Liver (tissue), 3 donors: ENCODE measurements around the gene SH3RF3.

Experiments used
- CTCF ChIP-seq: fragments of 150-350 bp; IDR thresholded peaks from 2 replicates; pipeline ENCODE4 v1.5.1; 2017; ENCODE audit warnings: improper control_type of control experiment, low read depth, low read length; ENCODE audit not compliant: missing input control
- EGR1 ChIP-seq, 2 donors: IDR thresholded peaks; 2 replicates each; pipeline ENCODE4 v1.6.1; 2016 to 2018; ENCODE audit warnings: antibody characterized with exemption in 2 of 2, low read depth in 2 of 2
- HNF4G ChIP-seq: IDR thresholded peaks from 2 replicates; pipeline ENCODE4 v1.6.1; 2016; ENCODE audit warnings: antibody characterized with exemption
- JUND ChIP-seq, 2 donors: IDR thresholded peaks; 2 replicates each; pipeline ENCODE4 v1.6.1; 2016; ENCODE audit warnings: antibody characterized with exemption in 2 of 2
- RAD21 ChIP-seq, 2 donors: IDR thresholded peaks; 2 replicates each; pipeline ENCODE4 v1.6.1; 2016; ENCODE audit warnings: antibody characterized with exemption in 2 of 2, mild to moderate bottlenecking in 2 of 2
- RXRA ChIP-seq, 2 donors: IDR thresholded peaks; 2 replicates each; pipeline ENCODE4 v1.6.1; 2017 to 2018; ENCODE audit warnings: antibody characterized with exemption in 2 of 2, mild to moderate bottlenecking in 1 of 2
- SP1 ChIP-seq: IDR thresholded peaks from 2 replicates; pipeline ENCODE4 v1.6.1; 2018; ENCODE audit warnings: antibody characterized with exemption, mild to moderate bottlenecking
- TAF1 ChIP-seq: conservative IDR thresholded peaks from 2 replicates; pipeline ENCODE4 v1.6.1; 2016; ENCODE audit warnings: antibody characterized with exemption, mild to moderate bottlenecking
- YY1 ChIP-seq: IDR thresholded peaks from 2 replicates; pipeline ENCODE4 v1.6.1; 2016; ENCODE audit warnings: antibody characterized with exemption, mild to moderate bottlenecking
- TF ChIP-seq, protein P1 (sequence below): IDR thresholded peaks from 2 replicates; pipeline ENCODE4 v1.6.1; 2016; ENCODE audit warnings: antibody characterized with exemption
- TF ChIP-seq, protein P2 (sequence below): IDR thresholded peaks from 2 replicates; pipeline ENCODE4 v1.6.1; 2016; ENCODE audit warnings: antibody characterized with exemption, mild to moderate bottlenecking
- donor health status: healthy.
- donor health status: healthy.

- TF ChIP-seq TAF1 (no peak), CTCF (no peak), HNF4G (no peak), SP1 (no peak), EGR1 (IDR thresholded peaks at IDR 0.05; ENCODE audit: low read depth in 2 of 2) (no peak), YY1 (no peak), RAD21 (IDR thresholded peaks at IDR 0.05) (no peak), RXRA (IDR thresholded peaks at IDR 0.05) (no peak), JUND (IDR thresholded peaks at IDR 0.05) (no peak)
- TF ChIP-seq, protein P1, sequence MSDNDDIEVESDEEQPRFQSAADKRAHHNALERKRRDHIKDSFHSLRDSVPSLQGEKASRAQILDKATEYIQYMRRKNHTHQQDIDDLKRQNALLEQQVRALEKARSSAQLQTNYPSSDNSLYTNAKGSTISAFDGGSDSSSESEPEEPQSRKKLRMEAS: no peak
- TF ChIP-seq, protein P2, sequence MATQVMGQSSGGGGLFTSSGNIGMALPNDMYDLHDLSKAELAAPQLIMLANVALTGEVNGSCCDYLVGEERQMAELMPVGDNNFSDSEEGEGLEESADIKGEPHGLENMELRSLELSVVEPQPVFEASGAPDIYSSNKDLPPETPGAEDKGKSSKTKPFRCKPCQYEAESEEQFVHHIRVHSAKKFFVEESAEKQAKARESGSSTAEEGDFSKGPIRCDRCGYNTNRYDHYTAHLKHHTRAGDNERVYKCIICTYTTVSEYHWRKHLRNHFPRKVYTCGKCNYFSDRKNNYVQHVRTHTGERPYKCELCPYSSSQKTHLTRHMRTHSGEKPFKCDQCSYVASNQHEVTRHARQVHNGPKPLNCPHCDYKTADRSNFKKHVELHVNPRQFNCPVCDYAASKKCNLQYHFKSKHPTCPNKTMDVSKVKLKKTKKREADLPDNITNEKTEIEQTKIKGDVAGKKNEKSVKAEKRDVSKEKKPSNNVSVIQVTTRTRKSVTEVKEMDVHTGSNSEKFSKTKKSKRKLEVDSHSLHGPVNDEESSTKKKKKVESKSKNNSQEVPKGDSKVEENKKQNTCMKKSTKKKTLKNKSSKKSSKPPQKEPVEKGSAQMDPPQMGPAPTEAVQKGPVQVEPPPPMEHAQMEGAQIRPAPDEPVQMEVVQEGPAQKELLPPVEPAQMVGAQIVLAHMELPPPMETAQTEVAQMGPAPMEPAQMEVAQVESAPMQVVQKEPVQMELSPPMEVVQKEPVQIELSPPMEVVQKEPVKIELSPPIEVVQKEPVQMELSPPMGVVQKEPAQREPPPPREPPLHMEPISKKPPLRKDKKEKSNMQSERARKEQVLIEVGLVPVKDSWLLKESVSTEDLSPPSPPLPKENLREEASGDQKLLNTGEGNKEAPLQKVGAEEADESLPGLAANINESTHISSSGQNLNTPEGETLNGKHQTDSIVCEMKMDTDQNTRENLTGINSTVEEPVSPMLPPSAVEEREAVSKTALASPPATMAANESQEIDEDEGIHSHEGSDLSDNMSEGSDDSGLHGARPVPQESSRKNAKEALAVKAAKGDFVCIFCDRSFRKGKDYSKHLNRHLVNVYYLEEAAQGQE: no peak
Observed at GRCh38 chr2:109343460-109343859, 214.5 kb downstream of the SH3RF3 start.
